Measurements from ENCODE around the gene EPHX1.

- TF ChIP-seq, protein P1, sequence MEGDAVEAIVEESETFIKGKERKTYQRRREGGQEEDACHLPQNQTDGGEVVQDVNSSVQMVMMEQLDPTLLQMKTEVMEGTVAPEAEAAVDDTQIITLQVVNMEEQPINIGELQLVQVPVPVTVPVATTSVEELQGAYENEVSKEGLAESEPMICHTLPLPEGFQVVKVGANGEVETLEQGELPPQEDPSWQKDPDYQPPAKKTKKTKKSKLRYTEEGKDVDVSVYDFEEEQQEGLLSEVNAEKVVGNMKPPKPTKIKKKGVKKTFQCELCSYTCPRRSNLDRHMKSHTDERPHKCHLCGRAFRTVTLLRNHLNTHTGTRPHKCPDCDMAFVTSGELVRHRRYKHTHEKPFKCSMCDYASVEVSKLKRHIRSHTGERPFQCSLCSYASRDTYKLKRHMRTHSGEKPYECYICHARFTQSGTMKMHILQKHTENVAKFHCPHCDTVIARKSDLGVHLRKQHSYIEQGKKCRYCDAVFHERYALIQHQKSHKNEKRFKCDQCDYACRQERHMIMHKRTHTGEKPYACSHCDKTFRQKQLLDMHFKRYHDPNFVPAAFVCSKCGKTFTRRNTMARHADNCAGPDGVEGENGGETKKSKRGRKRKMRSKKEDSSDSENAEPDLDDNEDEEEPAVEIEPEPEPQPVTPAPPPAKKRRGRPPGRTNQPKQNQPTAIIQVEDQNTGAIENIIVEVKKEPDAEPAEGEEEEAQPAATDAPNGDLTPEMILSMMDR (IDR thresholded peaks at IDR 0.05): no peak
- no peak for TF ChIP-seq POLR2A (IDR thresholded peaks at IDR 0.05)
- no peak for TF ChIP-seq POLR2AphosphoS5 (IDR thresholded peaks at IDR 0.05)
Measured at GRCh38 chr1:225838793-225839192, 28.9 kb downstream of the EPHX1 start.

Data from breast epithelium (tissue), 3 donors.